ENCODE results near the gene EEF1E1. TPM values are rescaled to one million over a fixed set of nuclear protein-coding genes. Genes with fewer than 3 reads are reported as not detected.

The EEF1E1 gene
- polyA plus RNA-seq, 1 donor from 2014 or later = 113 TPM

DNA sequence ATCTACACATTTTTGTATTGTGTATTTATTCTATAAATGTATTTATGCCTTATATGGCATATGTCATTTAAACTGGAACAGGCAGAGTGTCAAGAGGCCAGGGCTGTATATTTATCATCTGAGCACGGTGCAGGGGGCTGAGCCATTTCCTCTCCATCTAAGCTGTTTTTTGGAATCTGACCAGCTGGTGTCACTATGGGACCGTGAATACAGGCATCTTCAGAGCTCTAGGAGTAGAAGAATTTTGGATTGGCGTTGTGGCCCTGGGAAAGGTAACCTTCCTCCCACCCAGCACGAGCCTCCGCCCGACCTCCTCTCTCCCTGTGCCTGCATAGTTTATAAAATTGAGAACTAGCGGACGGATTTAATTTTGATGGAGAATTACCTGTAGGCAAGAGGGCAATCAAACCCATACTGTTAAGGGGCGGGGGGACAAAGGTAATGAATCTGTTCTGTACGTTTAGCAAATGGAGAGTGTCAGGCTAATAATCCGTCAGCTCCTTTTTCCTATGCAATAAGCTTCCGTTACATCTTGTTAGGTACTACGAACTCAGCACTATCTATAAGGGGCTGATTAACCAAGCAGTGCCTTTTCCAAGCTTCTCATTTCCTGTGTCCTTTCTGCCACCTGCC, 29.0 kb upstream of the EEF1E1 start:
- Histone ChIP-seq H3F3A (ENCODE audit: insufficient read depth, low read length, poor library complexity, severe bottlenecking) (no peaks in the 10 kb centered on the region), H3K27me3 (ENCODE audit: insufficient read depth, low read depth, low read length) (no peaks in the 10 kb centered on the region), H3K9me2 (ENCODE audit: insufficient read depth, low read length) (no peaks in the 10 kb centered on the region), H3K9me3 (ENCODE audit: low read length) (no peaks in the 10 kb centered on the region), H4K20me1 (ENCODE audit: insufficient read depth) (no peaks in the 10 kb centered on the region), H3K36me3 (ENCODE audit: insufficient read depth, low read length) (no peaks in the 10 kb centered on the region), H3K4me3 (ENCODE audit: low read length) (no peak overlapping the region), H3K27ac (ENCODE audit: low read length) (no peak overlapping the region), H3K9ac (ENCODE audit: low read length) (no peak overlapping the region), H2AFZ (ENCODE audit: low read depth, low read length) (no peak overlapping the region), H3K4me2 (ENCODE audit: low read length) (no peak overlapping the region), H3K79me2 (replicated peaks; ENCODE audit: insufficient read depth, low read length) (no peaks in the 10 kb centered on the region)
- TF ChIP-seq RAD21 (conservative IDR thresholded peaks at IDR 0.05) = peak; percentile 91
- TF ChIP-seq, protein P1, sequence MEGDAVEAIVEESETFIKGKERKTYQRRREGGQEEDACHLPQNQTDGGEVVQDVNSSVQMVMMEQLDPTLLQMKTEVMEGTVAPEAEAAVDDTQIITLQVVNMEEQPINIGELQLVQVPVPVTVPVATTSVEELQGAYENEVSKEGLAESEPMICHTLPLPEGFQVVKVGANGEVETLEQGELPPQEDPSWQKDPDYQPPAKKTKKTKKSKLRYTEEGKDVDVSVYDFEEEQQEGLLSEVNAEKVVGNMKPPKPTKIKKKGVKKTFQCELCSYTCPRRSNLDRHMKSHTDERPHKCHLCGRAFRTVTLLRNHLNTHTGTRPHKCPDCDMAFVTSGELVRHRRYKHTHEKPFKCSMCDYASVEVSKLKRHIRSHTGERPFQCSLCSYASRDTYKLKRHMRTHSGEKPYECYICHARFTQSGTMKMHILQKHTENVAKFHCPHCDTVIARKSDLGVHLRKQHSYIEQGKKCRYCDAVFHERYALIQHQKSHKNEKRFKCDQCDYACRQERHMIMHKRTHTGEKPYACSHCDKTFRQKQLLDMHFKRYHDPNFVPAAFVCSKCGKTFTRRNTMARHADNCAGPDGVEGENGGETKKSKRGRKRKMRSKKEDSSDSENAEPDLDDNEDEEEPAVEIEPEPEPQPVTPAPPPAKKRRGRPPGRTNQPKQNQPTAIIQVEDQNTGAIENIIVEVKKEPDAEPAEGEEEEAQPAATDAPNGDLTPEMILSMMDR (IDR thresholded peaks at IDR 0.05; ENCODE audit: poor library complexity, severe bottlenecking) = peak; percentile 86
- TF ChIP-seq EZH2 (IDR thresholded peaks at IDR 0.05; ENCODE audit: borderline replicate concordance, insufficient read depth, low read length, poor library complexity, severe bottlenecking) = no peak
- TF ChIP-seq EP300 (conservative IDR thresholded peaks at IDR 0.05; ENCODE audit: poor library complexity, severe bottlenecking) = no peak
- TF ChIP-seq SMC3 (conservative IDR thresholded peaks at IDR 0.05; ENCODE audit: poor library complexity) = peak; percentile 87
- TF ChIP-seq POLR2AphosphoS5 (IDR thresholded peaks at IDR 0.05) = no peak
- TF ChIP-seq TAF1 (IDR thresholded peaks at IDR 0.05; ENCODE audit: low read depth) = no peak
- TF ChIP-seq MXI1 (conservative IDR thresholded peaks at IDR 0.05; ENCODE audit: poor library complexity, severe bottlenecking) = no peak
- TF ChIP-seq, protein P2, sequence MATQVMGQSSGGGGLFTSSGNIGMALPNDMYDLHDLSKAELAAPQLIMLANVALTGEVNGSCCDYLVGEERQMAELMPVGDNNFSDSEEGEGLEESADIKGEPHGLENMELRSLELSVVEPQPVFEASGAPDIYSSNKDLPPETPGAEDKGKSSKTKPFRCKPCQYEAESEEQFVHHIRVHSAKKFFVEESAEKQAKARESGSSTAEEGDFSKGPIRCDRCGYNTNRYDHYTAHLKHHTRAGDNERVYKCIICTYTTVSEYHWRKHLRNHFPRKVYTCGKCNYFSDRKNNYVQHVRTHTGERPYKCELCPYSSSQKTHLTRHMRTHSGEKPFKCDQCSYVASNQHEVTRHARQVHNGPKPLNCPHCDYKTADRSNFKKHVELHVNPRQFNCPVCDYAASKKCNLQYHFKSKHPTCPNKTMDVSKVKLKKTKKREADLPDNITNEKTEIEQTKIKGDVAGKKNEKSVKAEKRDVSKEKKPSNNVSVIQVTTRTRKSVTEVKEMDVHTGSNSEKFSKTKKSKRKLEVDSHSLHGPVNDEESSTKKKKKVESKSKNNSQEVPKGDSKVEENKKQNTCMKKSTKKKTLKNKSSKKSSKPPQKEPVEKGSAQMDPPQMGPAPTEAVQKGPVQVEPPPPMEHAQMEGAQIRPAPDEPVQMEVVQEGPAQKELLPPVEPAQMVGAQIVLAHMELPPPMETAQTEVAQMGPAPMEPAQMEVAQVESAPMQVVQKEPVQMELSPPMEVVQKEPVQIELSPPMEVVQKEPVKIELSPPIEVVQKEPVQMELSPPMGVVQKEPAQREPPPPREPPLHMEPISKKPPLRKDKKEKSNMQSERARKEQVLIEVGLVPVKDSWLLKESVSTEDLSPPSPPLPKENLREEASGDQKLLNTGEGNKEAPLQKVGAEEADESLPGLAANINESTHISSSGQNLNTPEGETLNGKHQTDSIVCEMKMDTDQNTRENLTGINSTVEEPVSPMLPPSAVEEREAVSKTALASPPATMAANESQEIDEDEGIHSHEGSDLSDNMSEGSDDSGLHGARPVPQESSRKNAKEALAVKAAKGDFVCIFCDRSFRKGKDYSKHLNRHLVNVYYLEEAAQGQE (IDR thresholded peaks at IDR 0.05; ENCODE audit: borderline replicate concordance) = no peak

DNA sequence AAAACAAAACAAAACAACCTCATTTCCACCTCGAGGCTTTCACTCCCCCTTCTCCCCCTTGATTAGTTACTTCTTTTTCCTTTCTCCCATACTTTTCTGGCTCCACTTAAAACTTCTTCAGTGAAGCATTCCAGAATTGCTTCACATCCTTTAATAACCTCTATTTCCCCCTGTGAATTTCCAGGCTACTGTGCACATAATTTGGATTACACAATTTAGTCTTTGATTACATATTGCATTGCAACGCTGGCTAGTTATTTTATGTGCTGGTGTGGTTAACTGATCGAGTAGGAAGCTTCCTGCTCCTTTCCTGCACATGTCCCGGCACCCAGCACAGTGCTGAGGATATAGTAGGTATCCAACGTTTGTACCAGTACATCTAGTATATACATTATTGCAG, 28.1 kb upstream of the EEF1E1 start:
- no peak overlapping the region for H3K27ac ChIP-seq (ENCODE audit: low read length)
- H3K4me2 ChIP-seq (ENCODE audit: low read length) = no peak overlapping the region
- no peaks in the 10 kb centered on the region for H3F3A ChIP-seq (ENCODE audit: insufficient read depth, low read length, poor library complexity, severe bottlenecking)

More for the DNA sequence above, 28.1 kb upstream of the EEF1E1 start:
- H3K9me2 ChIP-seq (ENCODE audit: insufficient read depth, low read length) = no peaks in the 10 kb centered on the region
- H3K4me3 ChIP-seq (ENCODE audit: low read length) = no peak overlapping the region
- H3K79me2 ChIP-seq (replicated peaks; ENCODE audit: insufficient read depth, low read length) = no peaks in the 10 kb centered on the region
- no peak overlapping the region for H3K9ac ChIP-seq (ENCODE audit: low read length)
- TF ChIP-seq MXI1 (conservative IDR thresholded peaks at IDR 0.05; ENCODE audit: poor library complexity, severe bottlenecking) (no peak), RAD21 (conservative IDR thresholded peaks at IDR 0.05) (no peak), POLR2AphosphoS5 (IDR thresholded peaks at IDR 0.05) (no peak), TAF1 (IDR thresholded peaks at IDR 0.05; ENCODE audit: low read depth) (no peak), SMC3 (conservative IDR thresholded peaks at IDR 0.05; ENCODE audit: poor library complexity) (no peak), EP300 (conservative IDR thresholded peaks at IDR 0.05; ENCODE audit: poor library complexity, severe bottlenecking) (no peak), EZH2 (IDR thresholded peaks at IDR 0.05; ENCODE audit: borderline replicate concordance, insufficient read depth, low read length, poor library complexity, severe bottlenecking) (no peak)
- TF ChIP-seq, protein P2 (IDR thresholded peaks at IDR 0.05; ENCODE audit: borderline replicate concordance) = no peak
- TF ChIP-seq, protein P1 (IDR thresholded peaks at IDR 0.05; ENCODE audit: poor library complexity, severe bottlenecking) = no peak
- H4K20me1 ChIP-seq (ENCODE audit: insufficient read depth) = no peaks in the 10 kb centered on the region
- H3K9me3 ChIP-seq (ENCODE audit: low read length) = no peaks in the 10 kb centered on the region
- no peaks in the 10 kb centered on the region for H3K27me3 ChIP-seq (ENCODE audit: insufficient read depth, low read depth, low read length)
- no peaks in the 10 kb centered on the region for H3K36me3 ChIP-seq (ENCODE audit: insufficient read depth, low read length)
- no peak overlapping the region for H2AFZ ChIP-seq (ENCODE audit: low read depth, low read length)
